Hypothalamus (tissue), 51 donors: Measurements from ENCODE around the gene NMB.
"Not testable (repeated sequence)": the region's sequence is repeated elsewhere in the genome, so short reads cannot be mapped to it uniquely, and the experiment has no call there.

ENCODE experiments used
- DNase-seq, 51 donors: peaks; one replicate each; lab custom pipeline; 2025; lab: John Stamatoyannopoulos, UW

The NMB gene

GRCh38 chr15:84658080-84658787 lies at the start of gene NMB:
NMB (minus strand) TSS chr15:84658199; CDS start chr15:84658152, 47 bp downstream.
- peak in 48 of 51 donors; percentile 15 to 79 (median 57) for DNase-seq

- no peak for DNase-seq
Observed at GRCh38 chr15:84703808-84704207, 45.8 kb upstream of the NMB start.

DNA sequence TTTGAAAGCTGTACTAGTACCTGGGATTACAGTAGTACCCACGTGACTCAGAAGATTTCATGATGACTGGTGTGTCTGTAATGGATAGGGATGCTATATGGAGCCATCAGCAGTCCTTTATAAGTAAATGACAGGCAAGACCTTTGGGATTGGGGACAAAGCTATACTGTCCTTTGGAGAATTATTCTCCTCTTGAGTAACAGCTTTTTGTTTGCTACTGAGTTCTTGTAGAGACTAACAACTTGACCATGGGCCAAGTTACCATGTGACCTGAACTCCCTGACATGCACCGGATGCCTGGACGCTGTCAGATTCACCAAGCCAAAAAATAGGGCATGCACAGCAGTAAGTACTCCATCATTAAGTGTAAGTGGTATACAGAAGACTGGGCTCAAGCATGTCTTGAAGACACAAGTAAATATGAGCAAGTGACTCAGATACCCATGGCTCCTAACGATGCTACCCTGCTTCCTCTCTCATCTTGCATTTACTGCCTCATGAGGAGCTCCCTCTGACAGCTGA lies 45.0 kb upstream of the NMB start:
- DNase-seq = peak in 20 of 51 donors; percentile 2 to 60 (median 17)

GRCh38 chr15:84699538-84700191 lies 41.7 kb upstream of the NMB start:
- DNase-seq = no peak

GRCh38 chr15:84697236-84697990 lies 39.4 kb upstream of the NMB start:
- no peak for DNase-seq

DNA sequence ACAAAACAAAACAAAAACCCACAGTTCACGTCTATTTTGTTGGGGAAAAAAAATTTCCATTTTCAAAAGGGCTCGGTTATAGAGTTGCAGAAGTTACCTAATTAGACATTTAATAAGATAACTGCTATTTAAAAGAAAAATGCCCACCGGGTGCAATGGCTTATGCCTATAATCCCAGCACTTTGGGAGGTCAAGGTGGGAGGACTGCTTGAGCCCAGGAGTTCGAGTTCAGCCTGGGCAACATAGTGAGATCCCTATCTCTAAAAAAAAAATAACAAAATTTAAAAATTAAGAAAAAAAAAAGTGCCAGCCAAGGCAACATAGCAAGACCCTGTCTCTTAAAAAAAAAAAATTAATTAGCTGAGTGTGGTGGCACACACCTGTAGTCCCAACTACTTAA lies 38.8 kb upstream of the NMB start:
- DNase-seq = no peak

DNA sequence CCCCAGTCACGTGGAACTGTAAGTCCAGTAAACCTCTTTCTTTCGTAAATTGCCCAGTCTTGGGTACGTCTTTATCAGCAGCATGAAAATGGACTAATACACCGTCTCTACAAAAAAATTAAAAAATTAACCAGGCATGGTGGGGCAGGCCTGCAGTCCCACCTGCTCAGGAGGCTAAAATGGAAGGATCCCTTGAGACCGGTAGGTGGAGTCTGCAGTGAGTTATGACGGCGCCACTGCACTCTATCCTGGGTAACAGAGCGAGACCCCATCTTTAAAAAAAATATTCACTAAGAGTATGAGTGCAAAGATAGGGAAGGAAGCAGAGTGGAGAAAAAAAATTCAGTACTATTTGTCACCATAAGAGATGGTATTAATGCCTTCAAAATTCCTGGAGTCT lies 32.3 kb upstream of the NMB start:
- DNase-seq = no peak

DNA sequence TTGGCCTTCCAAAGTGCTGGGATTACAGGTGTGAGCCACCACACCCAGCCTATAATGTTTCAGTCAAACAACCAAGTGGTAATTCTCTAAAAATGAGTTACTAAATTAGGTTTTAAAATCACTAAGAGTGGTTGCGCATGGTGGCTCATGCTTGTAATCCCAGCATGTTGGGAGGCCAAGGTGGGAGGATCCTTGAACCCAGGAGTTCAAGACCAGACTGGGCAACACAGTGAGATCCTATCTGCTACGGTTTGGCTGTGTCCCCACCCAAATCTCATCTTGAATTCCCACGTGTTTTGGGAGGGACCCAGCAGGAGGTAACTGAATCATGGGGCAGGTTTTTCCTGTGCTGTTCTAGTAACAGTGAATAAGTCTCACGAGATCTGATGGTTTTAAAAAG lies 31.9 kb upstream of the NMB start:
- no peak for DNase-seq

DNA sequence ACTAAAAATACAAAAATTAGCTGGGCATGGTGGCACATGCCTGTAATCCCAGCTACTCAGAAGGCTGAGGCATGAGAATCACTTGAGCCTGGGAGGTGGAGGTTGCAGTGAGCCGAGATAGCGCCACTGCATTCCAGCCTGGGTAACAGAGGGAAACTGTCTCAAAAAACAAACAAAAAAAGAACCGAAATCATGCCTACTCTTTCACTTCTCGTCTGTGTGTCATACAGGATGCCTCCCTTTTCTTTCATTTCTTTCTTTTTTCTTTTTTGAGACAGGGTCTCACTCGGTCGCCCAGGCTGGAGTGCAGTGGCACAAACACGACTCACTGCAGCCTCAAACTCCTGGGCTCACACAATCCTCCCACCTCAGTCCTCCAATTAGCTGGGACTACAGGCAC lies 28.4 kb upstream of the NMB start:
- DNase-seq = not testable (repeated sequence)

DNA sequence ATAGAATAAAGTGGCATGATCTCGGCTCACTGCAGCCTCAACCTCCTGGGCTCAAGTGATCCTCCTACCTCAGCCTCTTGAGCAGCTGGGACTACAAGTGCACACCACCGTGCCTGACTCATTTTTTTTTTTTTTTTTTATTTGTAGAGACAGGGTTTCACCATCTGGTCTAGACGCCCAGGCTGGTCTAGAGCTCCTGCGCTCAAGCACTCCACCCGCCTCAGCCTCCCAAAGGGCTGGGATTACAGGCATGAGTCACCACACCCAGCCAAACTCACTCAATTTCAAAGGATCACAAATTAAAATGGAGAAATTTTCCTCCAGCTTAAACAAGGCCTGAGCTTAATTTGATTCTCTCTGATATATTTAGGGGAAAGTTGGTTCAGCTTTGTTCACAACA lies 27.3 kb upstream of the NMB start:
- DNase-seq = peak in 1 of 51 donors; percentile 11

- no peak for DNase-seq
Observed at GRCh38 chr15:84684092-84684491, 26.1 kb upstream of the NMB start.

GRCh38 chr15:84681831-84682230 lies 23.8 kb upstream of the NMB start:
- DNase-seq = no peak

DNA sequence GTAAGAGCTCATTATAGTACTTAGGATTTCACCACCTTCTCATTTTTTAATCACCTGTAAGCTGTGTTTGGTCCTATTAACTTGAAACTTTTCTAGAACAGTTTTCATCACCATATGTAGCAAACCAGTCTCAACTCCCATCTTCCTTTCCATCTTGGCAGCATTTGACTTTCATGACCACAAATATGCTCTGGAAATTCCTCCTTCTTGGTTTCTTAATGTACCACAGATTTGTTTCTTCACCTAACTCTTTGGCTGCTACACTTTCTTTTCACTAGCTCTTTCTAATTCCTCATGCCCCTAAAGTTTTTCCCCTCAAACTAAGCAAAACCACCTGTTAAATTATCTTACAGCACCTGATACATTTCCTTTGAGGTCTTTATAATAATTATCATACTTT lies 13.2 kb upstream of the NMB start:
- no peak for DNase-seq

GRCh38 chr15:84669726-84670125 lies 11.7 kb upstream of the NMB start:
- no peak for DNase-seq

GRCh38 chr15:84668221-84668982 lies 10.4 kb upstream of the NMB start:
- no peak for DNase-seq

GRCh38 chr15:84666373-84666772 lies 8.4 kb upstream of the NMB start:
- DNase-seq = no peak

- DNase-seq = no peak
Observed at GRCh38 chr15:84661001-84661400, 3.0 kb upstream of the NMB start.

DNA sequence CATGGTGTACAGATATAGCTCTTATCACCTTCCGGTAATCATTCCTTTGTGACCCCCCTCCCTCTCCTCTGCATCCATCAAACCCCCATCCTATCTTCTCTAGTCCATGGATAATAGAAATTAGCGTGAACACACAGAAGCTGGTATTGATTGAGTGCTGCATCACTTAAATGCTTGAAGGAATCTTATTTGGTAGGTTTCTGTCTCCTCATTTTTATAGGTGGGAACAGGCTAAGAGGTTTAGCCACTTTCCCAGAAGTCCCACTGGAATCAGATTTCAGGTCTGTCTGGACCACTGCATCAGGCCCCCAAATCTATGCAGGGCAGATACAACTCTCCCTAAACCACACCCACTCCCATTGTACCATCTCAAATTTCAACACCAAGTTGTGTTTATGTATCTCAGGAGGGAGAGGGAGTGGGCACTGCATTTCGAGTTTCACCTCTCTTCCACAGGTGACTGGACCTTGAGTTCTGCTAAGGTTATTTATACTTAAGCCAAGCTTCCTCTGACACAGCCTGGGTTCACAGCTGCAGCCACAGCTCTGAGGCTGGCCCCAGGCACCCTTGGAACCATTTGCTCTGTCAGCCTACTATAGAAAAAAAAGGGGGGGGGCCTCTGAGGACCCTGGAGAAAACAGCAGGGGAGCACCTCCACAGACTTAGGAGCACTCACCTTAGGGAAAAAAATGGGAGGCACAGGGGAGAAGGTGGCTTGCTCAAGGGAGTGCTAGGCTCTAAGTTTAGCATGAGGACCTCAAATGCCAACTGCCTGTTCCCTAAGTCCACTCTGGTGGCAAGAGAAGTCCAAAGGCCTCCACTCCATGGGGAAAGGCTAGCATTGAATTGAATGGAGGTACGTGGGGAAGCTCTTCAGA lies 2.1 kb upstream of the NMB start:
- no peak for DNase-seq

DNA sequence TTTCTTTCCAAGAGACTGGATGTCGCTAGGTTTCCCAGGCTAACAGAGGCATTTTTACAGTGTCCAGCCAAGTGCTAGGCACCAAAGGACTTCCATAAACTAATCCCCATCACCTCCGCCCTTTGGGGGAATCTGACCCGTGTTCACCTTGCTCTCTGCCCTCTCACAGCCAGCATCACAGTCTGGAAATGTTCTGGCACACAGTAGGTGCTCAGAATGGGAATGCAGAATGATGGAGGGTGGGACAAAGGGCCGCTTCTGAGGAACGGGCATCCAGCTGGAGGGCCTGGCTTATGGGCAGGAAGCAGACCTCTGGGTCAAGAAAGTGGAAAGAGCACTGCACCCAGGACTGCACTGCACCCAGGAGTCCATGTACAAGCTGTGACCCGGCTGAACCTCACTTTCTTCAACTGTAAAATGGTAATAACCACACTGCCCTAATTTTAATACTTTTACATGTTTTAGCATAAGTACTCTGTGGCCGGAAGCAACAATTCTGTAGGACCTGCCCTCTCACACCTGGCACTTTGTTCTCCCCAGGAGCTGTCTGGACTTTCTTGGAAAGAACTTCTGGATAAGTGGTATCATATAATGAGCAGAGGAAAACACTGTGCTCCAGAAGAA lies 901 bp upstream of the NMB start:
- no peak for DNase-seq
